IMR-90 (cell line): ENCODE data around the gene TAF4B. TPM values are rescaled to one million over a fixed set of nuclear protein-coding genes. Genes with fewer than 3 reads are reported as not detected.

Experiments
- ATAC-seq: fragments of 200-7000 bp; cut with Tn5 transposase; 2 replicates; pipeline ENCODE4 v1.9.1; 2020; ENCODE audit warnings: low read depth, mild to moderate bottlenecking, moderate library complexity
- BruUV-seq: library from RNA; stranded (reverse); fragments of 400-500 nt; replicated peaks from 2 replicates; lab custom pipeline; 2021; lab: Mats Ljungman, UMichigan
- CTCF ChIA-PET: fragments of 300-600 bp; formaldehyde crosslinking; extraction: SDS; loops from one replicate; lab custom pipeline; 2021; ENCODE audit warnings: antibody characterized with exemption; lab: Yijun Ruan, JAX
- POLR2A ChIA-PET: fragments of 300-600 bp; sonication (Branson Sonifier 250); formaldehyde crosslinking; loops from one replicate; lab custom pipeline; 2022; ENCODE audit warnings: antibody characterized with exemption; ENCODE audit not compliant: unreplicated experiment; lab: Charles Lee
- DNase-seq: peaks from one replicate; pipeline ENCODE4 v3.0.0; 2013
- H2AFZ ChIP-seq: replicated peaks from 2 replicates; pipeline ENCODE3; 2013; ENCODE audit warnings: low read length, mild to moderate bottlenecking; ENCODE audit not compliant: poor library complexity
- H2AK5ac ChIP-seq: 2 replicates; pipeline ENCODE4 v1.6.1; 2013; ENCODE audit warnings: low read depth, low read length, inconsistent platforms
- H2AK9ac ChIP-seq: replicated peaks from 2 replicates; pipeline ENCODE3; 2013; ENCODE audit warnings: mild to moderate bottlenecking, low read depth, low read length, moderate library complexity; ENCODE audit not compliant: poor library complexity
- H2BK120ac ChIP-seq: 2 replicates; pipeline ENCODE4 v1.6.1; 2013; ENCODE audit warnings: low read depth, low read length, inconsistent platforms
- H2BK15ac ChIP-seq: 3 replicates; pipeline ENCODE4 v1.6.1; 2013; ENCODE audit warnings: low read depth, low read length, inconsistent platforms
- H2BK20ac ChIP-seq: 2 replicates; pipeline ENCODE4 v1.6.1; 2013; ENCODE audit warnings: low read depth, mild to moderate bottlenecking, inconsistent platforms, low read length, moderate library complexity
- H2BK5ac ChIP-seq: 2 replicates; pipeline ENCODE4 v1.6.1; 2013; ENCODE audit warnings: mild to moderate bottlenecking, low read depth, low read length, inconsistent platforms; ENCODE audit not compliant: poor library complexity, severe bottlenecking
- H3K14ac ChIP-seq: replicated peaks from 2 replicates; pipeline ENCODE4 v1.6.1; 2013; ENCODE audit warnings: low read depth, low read length, inconsistent platforms
- H3K18ac ChIP-seq: 2 replicates; pipeline ENCODE4 v1.6.1; 2013; ENCODE audit warnings: low read depth, low read length, control low read depth
- H3K23ac ChIP-seq: 2 replicates; pipeline ENCODE4 v1.6.1; 2013; ENCODE audit warnings: low read depth, low read length, inconsistent platforms
- H3K27ac ChIP-seq: 2 replicates; pipeline ENCODE4 v1.5.1; 2013; ENCODE audit warnings: mild to moderate bottlenecking, control low read depth, low read length; ENCODE audit not compliant: insufficient read depth
- H3K27me3 ChIP-seq: 2 replicates; pipeline ENCODE4 v1.6.1; 2013; ENCODE audit warnings: low read length; ENCODE audit not compliant: control insufficient read depth, insufficient read depth
- H3K36me3 ChIP-seq: 2 replicates; pipeline ENCODE4 v1.6.1; 2013; ENCODE audit warnings: low read length, mixed read lengths; ENCODE audit not compliant: control insufficient read depth, insufficient read depth
- H3K4ac ChIP-seq: 2 replicates; pipeline ENCODE4 v1.6.1; 2013; ENCODE audit warnings: low read depth, low read length, inconsistent platforms
- H3K4me1 ChIP-seq: 2 replicates; pipeline ENCODE4 v1.6.1; 2013; ENCODE audit warnings: low read length, mixed read lengths; ENCODE audit not compliant: control insufficient read depth, insufficient read depth
- H3K4me2 ChIP-seq: 2 replicates; pipeline ENCODE4 v1.6.1; 2013; ENCODE audit warnings: low read depth, mild to moderate bottlenecking, control low read depth, low read length, moderate library complexity
- H3K4me3 ChIP-seq: 2 replicates; pipeline ENCODE4 v1.5.1; 2013; ENCODE audit warnings: low read depth, mild to moderate bottlenecking, control low read depth, low read length, moderate library complexity; ENCODE audit not compliant: insufficient read depth
- H3K56ac ChIP-seq: 2 replicates; pipeline ENCODE4 v1.6.1; 2013; ENCODE audit warnings: low read length, inconsistent platforms; ENCODE audit not compliant: insufficient read depth; ENCODE audit errors: extremely low read depth
- H3K79me1 ChIP-seq, 2 experiments: 2 replicates each; pipeline ENCODE4 v1.6.1; 2013; ENCODE audit warnings: low read length in 2 of 2, inconsistent platforms in 1 of 2, low read depth in 1 of 2
- H3K9ac ChIP-seq: 2 replicates; pipeline ENCODE4 v1.6.1; 2013; ENCODE audit warnings: low read depth, low read length, control low read depth
- H3K9me1 ChIP-seq: 2 replicates; pipeline ENCODE4 v1.6.1; 2013; ENCODE audit warnings: low read length, inconsistent platforms; ENCODE audit not compliant: insufficient read depth
- H3K9me3 ChIP-seq: 2 replicates; pipeline ENCODE4 v1.6.1; 2013; ENCODE audit warnings: low read length; ENCODE audit not compliant: control insufficient read depth, insufficient read depth
- H4K20me1 ChIP-seq: 2 replicates; pipeline ENCODE4 v1.6.1; 2013; ENCODE audit warnings: low read length, inconsistent platforms; ENCODE audit not compliant: insufficient read depth
- H4K5ac ChIP-seq: 2 replicates; pipeline ENCODE4 v1.6.1; 2013; ENCODE audit warnings: mild to moderate bottlenecking, low read depth, low read length, control low read depth
- H4K8ac ChIP-seq, 2 experiments: 2 replicates each; pipeline ENCODE4 v1.6.1; 2013; ENCODE audit warnings: low read depth in 2 of 2, low read length in 2 of 2, control low read depth in 1 of 2, inconsistent platforms in 1 of 2
- H4K91ac ChIP-seq: 2 replicates; pipeline ENCODE4 v1.6.1; 2013; ENCODE audit warnings: low read depth, low read length, inconsistent platforms; ENCODE audit not compliant: insufficient read depth
- CTCF ChIP-seq: conservative IDR thresholded peaks from 2 replicates; pipeline ENCODE4 v1.5.1; 2012; ENCODE audit warnings: mild to moderate bottlenecking, low read depth, low read length, improper control_type of control experiment
- ELK1 ChIP-seq: fragments of 150-350 bp; IDR thresholded peaks from 2 replicates; pipeline ENCODE4 v1.6.1; 2016; ENCODE audit warnings: low read depth, mild to moderate bottlenecking, low read length, moderate library complexity, borderline replicate concordance
- MAFK ChIP-seq: IDR thresholded peaks from 2 replicates; pipeline ENCODE4 v1.6.1; 2012; ENCODE audit warnings: low read depth, low read length, improper control_type of control experiment
- NFE2L2 ChIP-seq: fragments of 150-350 bp; IDR thresholded peaks from 2 replicates; pipeline ENCODE4 v1.6.1; 2016; ENCODE audit warnings: low read depth, mild to moderate bottlenecking, low read length
- RAD21 ChIP-seq: IDR thresholded peaks from 2 replicates; pipeline ENCODE4 v1.6.1; 2012; ENCODE audit warnings: low read length, improper control_type of control experiment
- SMC3 ChIP-seq: fragments of 150-350 bp; IDR thresholded peaks from 2 replicates; pipeline ENCODE4 v1.6.1; 2016; ENCODE audit warnings: low read depth, mild to moderate bottlenecking, antibody characterized with exemption, low read length, moderate library complexity
- WGBS, 2 experiments: methylation state at CpG; one replicate each; pipeline versions ENCODE4 v1.1.5 to v1.1.7; 2013; ENCODE audit warnings: missing lambda C conversion rate in 2 of 2; ENCODE audit not compliant: insufficient read length in 1 of 2; ENCODE audit errors: extremely low coverage in 2 of 2; 5-methylcytosine and 5-hydroxymethylcytosine counted together
- dilution Hi-C: fragments of 300-500 bp; cut with HindIII; formaldehyde crosslinking; loops from one replicate; pipeline ENCODE4 v1.14.3; 2018; ENCODE audit warnings: low sequenced_read_pairs; ENCODE audit not compliant: unreplicated experiment
- in situ Hi-C: fragments of 300-500 bp; cut with MboI; formaldehyde crosslinking; loops from 3 replicates; pipeline ENCODE4 v1.14.3; 2019; ENCODE audit warnings: low sequenced_read_pairs, inconsistent platforms, mixed read lengths
- intact Hi-C: fragments of 100-400 bp; cut with micrococcal nuclease; formaldehyde crosslinking; loops from 2 replicates; pipeline ENCODE4 v1.10.0; 2022
- polyA plus RNA-seq, 3 experiments: library from polyadenylated mRNA; depleted of rRNA; stranded (reverse); fragments of >200 nt; gene quantifications; 2 replicates each; pipeline ENCODE4 v1.2.3, GENCODE V29; 2012; ENCODE audit warnings: low replicate concordance in 1 of 3
- total RNA-seq: library from RNA; depleted of rRNA; stranded (reverse); fragments of >200 nt; gene quantifications from 2 replicates; pipeline ENCODE4 v1.2.3, GENCODE V29; 2012

The TAF4B gene
- total and polyA plus RNA-seq, 2 of the 4 experiments (the other 2 are of a cell fraction) = 0.38 to 1.1 TPM

GRCh38 chr18:26262156-26262555 lies 35.9 kb downstream of the TAF4B start:
- CTCF ChIA-PET = no interaction called here
- in situ Hi-C loops = no loop called here

More at GRCh38 chr18:26262156-26262555, 35.9 kb downstream of the TAF4B start:
- intact Hi-C loops = no loop called here
- Histone ChIP-seq H3K27ac (no peak overlapping the region), H2BK5ac (no peak overlapping the region), H3K4ac (no peak overlapping the region), H2BK20ac (no peak overlapping the region), H3K9me1 (no peaks in the 10 kb centered on the region), H4K5ac (no peak overlapping the region), H4K91ac (no peak overlapping the region), H2AFZ (no peak overlapping the region), H3K56ac (no peak overlapping the region), H4K8ac (no peak overlapping the region), H2AK9ac (no peak overlapping the region), H3K23ac (no peak overlapping the region), H2AK5ac (no peak overlapping the region), H3K9ac (no peak overlapping the region), H4K20me1 (no peaks in the 10 kb centered on the region), H3K4me3 (no peak overlapping the region), H3K36me3 (no peaks in the 10 kb centered on the region), H3K4me1 (no peaks in the 10 kb centered on the region), H3K9me3 (no peaks in the 10 kb centered on the region), H2BK120ac (no peak overlapping the region), H3K27me3 (no peaks in the 10 kb centered on the region), H3K14ac (no peak overlapping the region), H3K18ac (no peak overlapping the region), H2BK15ac (no peak overlapping the region), H3K4me2 (no peak overlapping the region), H3K79me1 (no peaks in the 10 kb centered on the region)
- TF ChIP-seq RAD21 (no peak), CTCF (no peak), MAFK (no peak), NFE2L2 (no peak), SMC3 (no peak), ELK1 (no peak)
- BruUV-seq = no TSS peak
- no peak for DNase-seq
- WGBS, 2 experiments = no CpG with 5 or more reads among the region's 4 CpGs
- POLR2A ChIA-PET = no interaction called here
- dilution Hi-C loops = no loop called here
- ATAC-seq = no peak
